Panc1 (cell line): ENCODE data around the gene ZDHHC19. TPM values are rescaled to one million over a fixed set of nuclear protein-coding genes. Genes with fewer than 3 reads are reported as not detected.

Source experiments
- ATAC-seq: fragments of 200-7000 bp; cut with Tn5 transposase; 2 replicates; pipeline ENCODE4 v1.9.1; 2020; ENCODE audit warnings: mild to moderate bottlenecking, moderate library complexity
- BruUV-seq: library from RNA; stranded (reverse); fragments of 400-500 nt; replicated peaks from 2 replicates; lab custom pipeline; 2021; lab: Mats Ljungman, UMichigan
- CTCF ChIA-PET: fragments of 300-600 bp; sonication (Branson Sonifier 250); formaldehyde crosslinking; loops from one replicate; lab custom pipeline; 2022; ENCODE audit warnings: antibody characterized with exemption; lab: Charles Lee
- POLR2A ChIA-PET: fragments of 300-600 bp; sonication (Branson Sonifier 250); formaldehyde crosslinking; loops from one replicate; lab custom pipeline; 2022; ENCODE audit warnings: antibody characterized with exemption; lab: Charles Lee
- DNase-seq: peaks from one replicate; pipeline ENCODE4 v3.0.0-alpha.2; 2010; ENCODE audit warnings: low read depth, low spot score
- H3K27ac ChIP-seq: 2 replicates; pipeline ENCODE4 v1.5.1; 2011; ENCODE audit warnings: mild to moderate bottlenecking, low read length, inconsistent platforms
- H3K27me3 ChIP-seq: fragments of 200-500 bp; sonication (Bioruptor generic); 2 replicates; pipeline ENCODE4 v1.6.0; 2014; ENCODE audit warnings: low read length, inconsistent platforms; ENCODE audit not compliant: control insufficient read depth, insufficient read depth
- H3K36me3 ChIP-seq: fragments of 200-500 bp; sonication (Bioruptor generic); 2 replicates; pipeline ENCODE4 v1.5.1; 2014; ENCODE audit warnings: inconsistent platforms, mild to moderate bottlenecking, low read length, moderate library complexity; ENCODE audit not compliant: control insufficient read depth, insufficient read depth
- H3K4me1 ChIP-seq: 2 replicates; pipeline ENCODE4 v1.5.1; 2011; ENCODE audit warnings: inconsistent platforms, mild to moderate bottlenecking, low read length, moderate library complexity; ENCODE audit not compliant: control insufficient read depth, insufficient read depth
- H3K4me3 ChIP-seq, 2 experiments: 2 replicates each; pipeline ENCODE4 v1.5.1; 2011 to 2012; ENCODE audit warnings: low read depth in 2 of 2, low read length in 2 of 2, mild to moderate bottlenecking in 2 of 2, inconsistent platforms in 1 of 2, moderate library complexity in 1 of 2
- H3K9me3 ChIP-seq: fragments of 200-500 bp; sonication (Bioruptor generic); 2 replicates; pipeline ENCODE4 v1.5.1; 2014; ENCODE audit warnings: low read depth, mild to moderate bottlenecking, inconsistent platforms, low read length, moderate library complexity; ENCODE audit not compliant: control insufficient read depth, insufficient read depth
- POLR2AphosphoS5 ChIP-seq: IDR thresholded peaks from 2 replicates; pipeline ENCODE4 v1.6.1; 2012; ENCODE audit warnings: mild to moderate bottlenecking, low read depth, low read length, moderate library complexity
- SIN3A ChIP-seq: IDR thresholded peaks from 2 replicates; pipeline ENCODE4 v1.6.1; 2012; ENCODE audit warnings: low read depth, mild to moderate bottlenecking, low read length, moderate library complexity, borderline replicate concordance; ENCODE audit not compliant: insufficient read depth
- TCF7L2 ChIP-seq: IDR thresholded peaks from 2 replicates; pipeline ENCODE4 v1.6.1; 2011; ENCODE audit warnings: mild to moderate bottlenecking, low read depth, low read length, inconsistent platforms
- in situ Hi-C: cut with HindIII; loops from 2 replicates; pipeline ENCODE4 v1.10.0; 2016; ENCODE audit warnings: low sequenced_read_pairs, low pct_unique_long_range_greater_than_20kb
- intact Hi-C: fragments of 100-400 bp; cut with micrococcal nuclease; formaldehyde crosslinking; loops from one replicate; pipeline ENCODE4 v1.10.0; 2022; ENCODE audit not compliant: unreplicated experiment
- total RNA-seq: library from RNA; stranded (reverse); gene quantifications from one replicate; pipeline ENCODE4 v1.2.1, GENCODE V29; 2021; ENCODE audit not compliant: unreplicated experiment
- TF ChIP-seq, protein P1 (sequence below), 2 experiments: IDR thresholded peaks; 2 replicates each; pipeline ENCODE4 v1.6.1; 2011 to 2012; ENCODE audit warnings: low read depth in 2 of 2, control low read depth in 1 of 2, low read length in 1 of 2, mild to moderate bottlenecking in 1 of 2, moderate library complexity in 1 of 2; ENCODE audit not compliant: insufficient read depth in 1 of 2
- TF ChIP-seq, protein P2 (sequence below): fragments of 450-650 bp; IDR thresholded peaks from 2 replicates; pipeline ENCODE4 v1.5.1; 2017; ENCODE audit warnings: mild to moderate bottlenecking

Gene ZDHHC19
- total RNA-seq, 1 experiment from 2014 or later, result 0.33 TPM

DNA sequence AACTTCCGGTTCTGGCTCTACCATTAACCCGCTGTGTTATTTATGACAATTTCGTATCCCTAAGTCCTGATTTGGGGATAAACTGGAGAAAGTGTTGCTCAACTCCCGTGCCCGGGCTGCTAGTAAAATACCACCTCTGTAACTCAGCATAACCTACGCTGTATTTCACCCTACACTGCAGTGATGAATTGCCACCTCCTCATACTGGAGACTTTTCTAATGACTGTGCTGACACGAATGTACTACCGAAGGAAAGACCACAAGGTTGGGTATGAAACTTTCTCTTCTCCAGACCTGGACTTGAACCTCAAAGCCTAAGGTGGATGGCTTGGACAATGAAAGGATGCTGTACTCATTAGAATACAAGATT is 21.7 kb upstream of the ZDHHC19 start:
- DNase-seq (no peak), ATAC-seq (no peak)
- CTCF ChIA-PET, result interaction anchor here (0.6 kb wide), 1 partner anchor 12 kb away, joined by 3 read pairs; no protein-coding TSS in a partner anchor
- Histone ChIP-seq H3K36me3 (peaks cover 4% of the 10 kb centered on the region; the same call in 1 of the 2 replicates), H3K4me3 (no peak overlapping the region), H3K27ac (no peak overlapping the region), H3K27me3 (no peaks in the 10 kb centered on the region), H3K9me3 (no peaks in the 10 kb centered on the region), H3K4me1 (no peaks in the 10 kb centered on the region)
- TF ChIP-seq, protein P1, sequence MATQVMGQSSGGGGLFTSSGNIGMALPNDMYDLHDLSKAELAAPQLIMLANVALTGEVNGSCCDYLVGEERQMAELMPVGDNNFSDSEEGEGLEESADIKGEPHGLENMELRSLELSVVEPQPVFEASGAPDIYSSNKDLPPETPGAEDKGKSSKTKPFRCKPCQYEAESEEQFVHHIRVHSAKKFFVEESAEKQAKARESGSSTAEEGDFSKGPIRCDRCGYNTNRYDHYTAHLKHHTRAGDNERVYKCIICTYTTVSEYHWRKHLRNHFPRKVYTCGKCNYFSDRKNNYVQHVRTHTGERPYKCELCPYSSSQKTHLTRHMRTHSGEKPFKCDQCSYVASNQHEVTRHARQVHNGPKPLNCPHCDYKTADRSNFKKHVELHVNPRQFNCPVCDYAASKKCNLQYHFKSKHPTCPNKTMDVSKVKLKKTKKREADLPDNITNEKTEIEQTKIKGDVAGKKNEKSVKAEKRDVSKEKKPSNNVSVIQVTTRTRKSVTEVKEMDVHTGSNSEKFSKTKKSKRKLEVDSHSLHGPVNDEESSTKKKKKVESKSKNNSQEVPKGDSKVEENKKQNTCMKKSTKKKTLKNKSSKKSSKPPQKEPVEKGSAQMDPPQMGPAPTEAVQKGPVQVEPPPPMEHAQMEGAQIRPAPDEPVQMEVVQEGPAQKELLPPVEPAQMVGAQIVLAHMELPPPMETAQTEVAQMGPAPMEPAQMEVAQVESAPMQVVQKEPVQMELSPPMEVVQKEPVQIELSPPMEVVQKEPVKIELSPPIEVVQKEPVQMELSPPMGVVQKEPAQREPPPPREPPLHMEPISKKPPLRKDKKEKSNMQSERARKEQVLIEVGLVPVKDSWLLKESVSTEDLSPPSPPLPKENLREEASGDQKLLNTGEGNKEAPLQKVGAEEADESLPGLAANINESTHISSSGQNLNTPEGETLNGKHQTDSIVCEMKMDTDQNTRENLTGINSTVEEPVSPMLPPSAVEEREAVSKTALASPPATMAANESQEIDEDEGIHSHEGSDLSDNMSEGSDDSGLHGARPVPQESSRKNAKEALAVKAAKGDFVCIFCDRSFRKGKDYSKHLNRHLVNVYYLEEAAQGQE (IDR thresholded peaks at IDR 0.05; ENCODE audit: insufficient read depth in 1 of 2, low read depth in 2 of 2, low read length in 1 of 2), result no peak
- no peak for TF ChIP-seq SIN3A
- no peak for TF ChIP-seq POLR2AphosphoS5
- TF ChIP-seq TCF7L2, result no peak
- TF ChIP-seq, protein P2, sequence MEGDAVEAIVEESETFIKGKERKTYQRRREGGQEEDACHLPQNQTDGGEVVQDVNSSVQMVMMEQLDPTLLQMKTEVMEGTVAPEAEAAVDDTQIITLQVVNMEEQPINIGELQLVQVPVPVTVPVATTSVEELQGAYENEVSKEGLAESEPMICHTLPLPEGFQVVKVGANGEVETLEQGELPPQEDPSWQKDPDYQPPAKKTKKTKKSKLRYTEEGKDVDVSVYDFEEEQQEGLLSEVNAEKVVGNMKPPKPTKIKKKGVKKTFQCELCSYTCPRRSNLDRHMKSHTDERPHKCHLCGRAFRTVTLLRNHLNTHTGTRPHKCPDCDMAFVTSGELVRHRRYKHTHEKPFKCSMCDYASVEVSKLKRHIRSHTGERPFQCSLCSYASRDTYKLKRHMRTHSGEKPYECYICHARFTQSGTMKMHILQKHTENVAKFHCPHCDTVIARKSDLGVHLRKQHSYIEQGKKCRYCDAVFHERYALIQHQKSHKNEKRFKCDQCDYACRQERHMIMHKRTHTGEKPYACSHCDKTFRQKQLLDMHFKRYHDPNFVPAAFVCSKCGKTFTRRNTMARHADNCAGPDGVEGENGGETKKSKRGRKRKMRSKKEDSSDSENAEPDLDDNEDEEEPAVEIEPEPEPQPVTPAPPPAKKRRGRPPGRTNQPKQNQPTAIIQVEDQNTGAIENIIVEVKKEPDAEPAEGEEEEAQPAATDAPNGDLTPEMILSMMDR, result no peak
- POLR2A ChIA-PET, result no interaction called here
- in situ Hi-C loops (no loop called here), intact Hi-C loops (no loop called here)
- no TSS peak for BruUV-seq

DNA sequence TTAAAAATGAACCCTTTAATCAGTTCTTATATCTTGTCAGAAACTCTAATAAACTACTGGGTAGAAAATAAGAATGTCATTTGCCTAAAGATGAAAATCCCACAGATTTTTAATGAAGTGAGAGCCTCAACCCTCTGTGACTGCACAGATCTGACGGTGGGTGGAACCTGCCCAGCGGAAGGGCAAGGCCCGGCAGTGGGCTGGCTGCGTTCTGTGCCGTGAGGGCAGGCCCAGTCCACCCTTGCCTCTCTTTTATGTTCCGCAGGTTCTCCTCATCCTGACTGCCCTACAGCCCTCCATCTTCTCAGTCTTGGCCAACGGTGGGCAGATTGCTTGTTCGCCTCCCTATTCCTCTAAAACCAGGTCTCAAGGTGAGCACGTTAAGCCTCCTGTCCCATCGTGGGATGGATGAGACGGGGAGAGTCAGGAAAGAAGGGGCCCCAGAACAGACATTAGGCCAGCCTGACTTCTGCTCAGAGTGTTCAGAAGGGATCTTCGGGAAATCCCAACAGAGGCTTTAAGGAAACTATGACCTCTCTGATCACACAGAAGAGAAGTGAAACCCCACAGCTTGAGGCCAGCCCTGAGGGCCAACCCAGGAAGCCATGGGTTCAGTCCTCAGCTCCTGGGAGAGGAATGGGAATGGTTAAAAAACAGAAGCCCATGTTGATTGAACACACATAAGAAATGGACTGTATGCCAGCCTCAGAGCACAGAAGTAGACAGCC is 21.1 kb upstream of the ZDHHC19 start:
- in situ Hi-C loops, result no loop called here
- Histone ChIP-seq H3K36me3 (no peaks in the 10 kb centered on the region; the same call in 1 of the 2 replicates), H3K9me3 (no peaks in the 10 kb centered on the region), H3K4me1 (no peaks in the 10 kb centered on the region), H3K27ac (no peak overlapping the region), H3K27me3 (no peaks in the 10 kb centered on the region), H3K4me3 (no peak overlapping the region)
- ChIA-PET POLR2A (no interaction called here), CTCF (interaction anchor here (1.2 kb wide), 1 partner anchor 11 kb away, joined by 4 read pairs; no protein-coding TSS in a partner anchor)
- BruUV-seq, result no TSS peak
- intact Hi-C loops, result no loop called here
- no peak for ATAC-seq
- no peak for TF ChIP-seq SIN3A
- TF ChIP-seq TCF7L2, result no peak
- TF ChIP-seq, protein P1 (IDR thresholded peaks at IDR 0.05; ENCODE audit: insufficient read depth in 1 of 2, low read depth in 2 of 2, low read length in 1 of 2), result no peak
- no peak for TF ChIP-seq POLR2AphosphoS5
- TF ChIP-seq, protein P2, result no peak
- no peak for DNase-seq
